GM21619 (cell line): ENCODE results near the gene OR14A2.
"Not testable (repeated sequence)": the region's sequence is repeated elsewhere in the genome, so short reads cannot be mapped to it uniquely, and the experiment has no call there.

Source experiments
- ATAC-seq: cut with Tn5 transposase; IDR thresholded peaks from one replicate; pipeline ENCODE4 v1.9.1; 2021; ENCODE audit not compliant: unreplicated experiment

The OR14A2 gene

DNA sequence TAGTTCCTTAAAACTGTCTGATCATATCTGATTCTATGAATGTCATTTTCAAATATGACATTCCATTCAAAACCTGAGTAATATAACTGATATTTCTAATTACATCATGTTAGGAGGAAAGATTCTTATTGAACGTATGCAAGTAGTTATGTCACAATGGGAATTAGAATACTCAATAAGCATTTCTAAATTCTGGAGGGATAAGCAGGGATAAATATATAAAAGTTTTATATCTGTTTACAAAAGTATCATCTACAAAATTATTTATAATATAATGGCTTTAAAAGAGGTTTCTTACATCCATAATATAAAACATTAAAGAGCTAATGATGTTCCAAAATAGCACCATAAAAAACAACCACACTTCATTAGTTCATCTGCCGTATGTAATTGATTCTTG is at the start of gene OR14A2:
Gene OR14A2 (minus strand): TSS at position 101 of the 400 bp plus-strand sequence.
- ATAC-seq, result no peak

DNA sequence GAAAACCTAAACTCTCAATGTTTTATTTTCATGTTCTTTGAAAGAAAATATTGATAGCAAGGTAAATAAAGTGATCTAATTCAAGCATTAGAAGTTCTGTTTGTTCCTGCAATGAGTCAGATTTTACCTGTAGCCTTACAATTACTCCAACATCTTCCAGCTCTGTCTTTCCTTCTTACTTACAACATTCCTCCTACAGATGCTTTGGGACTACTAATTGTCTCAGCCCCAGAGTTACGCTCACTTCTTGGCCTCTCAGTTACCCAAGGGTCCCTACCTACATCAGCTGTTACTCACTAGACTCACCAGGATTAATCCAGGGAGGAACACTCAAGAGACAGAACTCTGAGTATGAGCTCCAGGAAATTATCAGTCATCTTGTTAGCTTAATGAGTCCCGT is 49.6 kb upstream of the OR14A2 start:
- ATAC-seq, result no peak

DNA sequence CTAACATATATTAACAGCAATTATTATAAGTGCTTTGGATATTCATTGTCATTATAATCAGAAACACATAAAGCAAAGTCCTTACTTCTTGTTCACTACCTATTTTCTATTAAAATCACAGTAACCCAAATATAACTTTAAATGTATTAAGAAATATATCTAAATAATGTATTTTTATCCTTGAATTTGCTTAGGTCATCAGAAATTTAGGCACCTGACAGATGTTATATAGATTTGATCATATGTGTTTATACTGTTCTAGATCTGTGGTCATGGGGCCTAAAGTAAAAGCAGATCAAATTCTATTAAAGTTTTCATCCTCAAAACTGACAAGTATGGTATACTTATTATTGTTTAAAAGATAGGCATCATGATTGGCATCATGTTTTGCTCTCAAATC is 21.7 kb upstream of the OR14A2 start:
- no peak for ATAC-seq

DNA sequence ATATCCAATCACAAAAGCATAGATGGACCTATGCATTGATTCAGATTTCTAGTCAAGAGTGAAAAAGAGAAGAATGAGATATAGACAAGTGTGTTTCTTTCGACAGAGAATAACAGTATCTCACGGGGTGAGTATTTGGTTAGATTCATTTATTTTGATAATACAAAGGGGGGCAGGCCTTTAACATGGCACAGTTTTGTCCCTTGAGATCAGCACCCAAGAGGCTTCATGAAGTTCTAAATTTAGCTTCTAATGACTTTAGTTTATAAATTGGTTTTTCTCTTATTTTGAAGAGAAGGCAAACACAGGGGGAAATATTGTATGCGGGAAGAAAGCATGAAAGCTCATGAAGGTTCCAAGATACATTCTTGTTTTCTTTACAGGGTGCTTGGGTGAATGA is 12.5 kb upstream of the OR14A2 start, which contains the start of gene OR1C1:
Gene OR1C1 (minus strand): TSS at position 101 of the 400 bp plus-strand sequence. CDS start 2,150 bp downstream, outside the sequence.
- ATAC-seq, result no peak

DNA sequence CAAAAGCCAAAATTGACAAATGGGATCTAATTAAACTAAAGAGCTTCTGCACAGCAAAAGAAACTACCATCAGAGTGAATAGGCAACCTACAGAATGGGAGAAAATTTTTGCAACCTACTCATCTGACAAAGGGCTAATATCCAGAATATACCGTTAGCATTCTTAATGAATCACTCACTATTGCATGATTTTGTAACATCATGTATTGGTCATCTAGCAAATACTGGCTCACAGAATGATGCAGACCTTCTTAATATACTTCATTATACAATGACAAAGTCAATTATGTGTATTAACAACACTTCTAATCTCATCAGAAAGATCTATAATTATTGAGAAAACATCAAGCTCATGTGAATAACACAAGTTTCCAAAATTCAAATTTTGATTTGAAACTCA is 6.4 kb upstream of the OR14A2 start:
- ATAC-seq, result not testable (repeated sequence)

DNA sequence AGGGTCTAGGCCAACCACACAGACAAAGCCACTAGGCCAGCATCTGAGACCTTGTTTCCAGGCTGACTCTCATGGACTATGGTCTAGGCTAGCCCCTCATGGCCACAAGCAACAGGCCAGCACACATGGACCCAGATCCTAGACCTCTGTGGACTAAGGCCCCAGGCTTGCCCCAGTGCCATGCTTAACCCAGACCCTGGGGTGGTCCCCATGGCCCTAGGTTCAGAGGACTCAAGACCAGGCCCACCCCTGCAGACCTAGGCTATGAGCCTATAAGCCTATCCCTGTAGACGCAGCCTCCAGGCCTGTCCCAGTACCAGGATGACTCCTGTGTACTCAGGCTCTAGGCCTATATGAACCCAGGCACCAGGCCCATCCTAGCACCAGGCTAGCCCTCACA is 1.9 kb upstream of the OR14A2 start:
- ATAC-seq, result no peak

DNA sequence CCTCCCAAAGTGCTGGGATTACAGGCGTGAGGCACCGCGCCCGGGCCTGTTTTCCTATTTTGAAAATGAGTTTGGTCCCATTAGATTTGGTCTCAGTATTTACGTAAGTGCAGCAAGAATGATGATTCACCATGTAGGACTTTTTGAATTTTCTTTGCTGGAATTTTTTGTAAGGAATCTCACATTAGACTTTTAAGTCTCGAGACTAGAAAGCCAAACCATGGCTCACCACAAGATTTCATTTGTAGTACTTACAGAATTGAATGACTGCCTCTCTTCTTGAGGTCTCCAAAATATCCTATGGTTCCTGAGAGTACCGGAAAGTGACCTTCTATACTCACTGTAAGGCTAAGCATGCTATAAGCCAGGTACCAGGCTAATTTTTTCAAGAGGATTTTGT is 325 bp downstream of the OR14A2 start:
- ATAC-seq, result no peak

DNA sequence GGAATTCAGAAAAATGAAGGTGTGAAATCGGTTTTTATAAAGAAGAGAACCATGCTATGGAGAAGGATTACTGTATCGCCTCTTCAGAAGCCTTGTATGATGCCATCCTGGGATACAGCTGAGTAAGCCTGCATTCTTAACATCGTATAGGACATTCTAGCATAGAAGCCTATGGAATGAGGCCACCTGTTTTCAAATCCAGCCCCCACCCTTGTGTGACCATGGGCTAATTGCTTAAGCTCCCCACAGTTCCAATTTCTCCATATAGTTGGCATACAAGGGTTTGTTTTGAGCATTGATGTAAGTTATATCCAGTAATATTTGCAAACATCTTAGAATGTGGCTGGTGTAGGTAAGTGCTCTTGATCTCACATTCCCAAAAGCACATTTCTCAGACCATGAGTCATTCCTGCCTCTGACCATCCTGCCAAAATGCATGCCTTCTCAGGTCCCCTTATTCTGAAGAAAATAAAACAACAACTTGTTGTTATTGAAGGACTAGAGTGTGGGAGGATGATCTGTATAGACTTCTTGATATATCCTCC is 1.5 kb downstream of the OR14A2 start:
- ATAC-seq, result no peak

DNA sequence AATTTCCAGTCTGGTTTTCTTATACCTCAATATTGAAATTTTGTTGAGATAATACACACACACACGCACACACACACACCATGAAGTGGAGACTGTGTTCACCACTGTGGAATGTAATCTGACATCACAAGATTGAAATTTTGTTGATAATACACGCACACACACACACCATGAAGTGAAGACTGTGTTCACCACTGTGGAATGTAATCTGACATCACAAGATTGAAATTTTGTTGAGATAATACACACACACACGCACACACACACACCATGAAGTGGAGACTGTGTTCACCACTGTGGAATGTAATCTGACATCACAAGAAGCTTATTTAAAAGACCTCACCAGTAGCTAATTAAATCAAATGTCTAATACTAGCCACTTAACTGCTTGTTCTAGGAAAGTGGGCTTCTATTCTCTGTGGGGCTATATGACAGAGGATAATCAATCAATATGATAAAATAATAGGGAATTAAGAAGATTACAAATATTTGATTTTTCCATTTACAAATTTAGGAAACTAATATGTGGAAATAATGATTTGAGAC is 5.7 kb downstream of the OR14A2 start:
- not testable (repeated sequence) for ATAC-seq

DNA sequence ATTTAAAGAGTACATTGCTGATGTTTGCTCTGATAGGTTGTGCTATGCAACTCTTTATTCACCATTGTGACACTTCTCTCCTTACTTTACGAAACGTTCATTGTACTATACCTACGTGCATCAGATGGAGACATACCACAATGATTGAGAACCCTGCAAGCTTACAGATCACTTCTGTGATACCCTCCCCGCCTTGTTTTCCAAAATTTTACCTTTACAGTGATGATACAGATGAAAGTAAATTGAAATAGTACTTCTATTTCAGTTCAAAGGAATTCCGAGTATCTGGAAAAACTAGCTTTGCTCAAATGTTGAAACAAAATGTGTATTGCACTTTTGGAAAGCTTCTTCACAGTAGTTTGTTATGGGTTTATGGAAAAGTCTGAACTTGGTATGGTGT is 6.2 kb downstream of the OR14A2 start:
- ATAC-seq, result no peak

DNA sequence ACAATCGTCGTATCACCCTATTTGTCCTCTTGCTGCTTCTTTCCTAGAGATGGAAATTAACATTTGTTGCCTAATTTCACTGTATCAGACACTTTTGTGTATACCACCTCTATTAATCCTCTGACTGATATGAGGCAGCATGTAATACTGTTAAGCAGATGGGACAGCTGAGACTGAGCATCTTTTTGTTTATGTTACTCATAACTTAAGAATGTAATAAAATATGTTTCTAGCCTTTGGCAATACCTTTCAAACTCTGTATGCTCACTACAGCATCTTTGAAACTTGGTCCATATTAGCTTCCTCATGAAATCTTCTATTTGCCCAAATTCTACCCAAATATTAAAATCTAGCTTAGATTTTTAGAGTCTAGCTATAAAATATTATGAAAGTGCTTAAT is 7.2 kb downstream of the OR14A2 start:
- ATAC-seq, result no peak

DNA sequence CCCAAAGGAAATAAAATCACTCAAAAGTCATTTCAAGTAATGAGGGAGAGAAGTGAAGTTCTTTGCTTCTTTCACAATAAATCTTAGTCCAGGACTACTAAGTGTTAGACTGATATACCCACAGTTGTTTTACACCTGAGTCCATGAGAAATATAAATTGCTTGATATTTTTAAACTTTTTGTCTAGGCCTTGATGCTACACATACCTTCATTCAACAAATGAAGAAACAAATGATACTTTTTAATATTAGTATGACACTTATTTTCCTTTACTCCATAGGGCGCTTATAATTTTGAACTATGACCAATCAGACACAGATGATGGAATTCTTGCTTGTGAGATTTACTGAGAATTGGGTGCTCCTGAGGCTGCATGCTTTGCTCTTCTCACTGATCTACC is 9.6 kb downstream of the OR14A2 start, which contains the start of gene OR14K1:
Gene OR14K1 (plus strand): TSS at position 301 of the 400 bp plus-strand sequence. CDS start 0 bp downstream, at position 301.
- ATAC-seq, result no peak

DNA sequence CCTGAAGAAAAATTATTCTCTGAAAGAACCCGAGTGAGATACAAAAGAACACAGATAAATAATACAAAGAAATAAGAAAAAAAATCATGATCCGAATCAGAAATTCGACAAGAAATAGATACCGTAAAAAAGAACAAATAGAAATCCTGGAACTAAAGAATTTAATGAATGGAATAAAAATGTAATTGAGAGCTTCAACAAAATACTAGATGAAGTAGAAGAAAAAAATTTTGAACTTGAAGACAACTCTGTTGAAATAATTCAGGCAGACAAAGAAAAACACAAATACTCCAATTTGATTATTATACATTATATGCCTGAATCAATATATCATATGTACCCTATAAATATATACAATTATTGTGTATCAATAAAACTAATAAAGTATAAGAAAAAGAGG is 26.7 kb downstream of the OR14A2 start:
- no peak for ATAC-seq

DNA sequence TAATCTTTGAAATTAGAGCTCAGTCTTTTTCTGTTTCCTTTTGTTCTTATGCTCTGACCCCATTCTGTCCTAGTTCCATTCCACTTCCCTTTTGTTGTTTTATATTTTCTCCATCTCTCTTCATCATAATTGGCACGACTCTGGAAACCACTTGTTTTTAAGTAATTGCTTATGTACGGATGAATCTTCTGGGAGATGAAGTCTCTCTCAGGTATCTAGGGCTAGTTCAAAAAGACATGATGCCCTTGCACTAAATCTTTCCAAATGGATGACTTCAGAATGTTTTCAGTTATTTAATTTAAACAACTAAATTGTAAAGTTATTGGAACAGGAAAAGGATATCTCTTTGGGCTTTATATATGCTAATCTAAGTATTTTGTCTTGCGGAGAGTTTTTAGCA is 31.4 kb downstream of the OR14A2 start, which contains the start of gene OR6F1:
Gene OR6F1 (minus strand): TSS at position 101 of the 400 bp plus-strand sequence. CDS start 3,891 bp downstream, outside the sequence.
- ATAC-seq, result no peak

DNA sequence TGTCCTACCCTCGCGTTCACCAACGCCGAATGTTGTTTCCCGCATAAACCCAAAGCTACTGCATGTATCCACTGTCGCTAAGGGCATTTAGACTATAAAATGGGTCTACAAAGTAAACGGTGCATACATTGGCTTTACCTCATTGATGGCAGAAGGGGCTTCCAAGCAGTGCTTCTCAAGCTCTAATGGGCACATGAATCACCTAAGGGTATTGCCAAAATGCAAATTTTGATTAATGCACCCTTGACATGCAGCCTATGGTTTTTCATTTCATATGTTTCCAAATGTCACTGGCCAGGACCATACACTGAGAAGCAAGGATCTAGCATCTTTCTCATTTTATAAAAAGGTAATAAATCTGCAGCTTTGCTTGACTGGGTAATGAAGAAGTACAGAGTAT is 34.2 kb downstream of the OR14A2 start:
- no peak for ATAC-seq

DNA sequence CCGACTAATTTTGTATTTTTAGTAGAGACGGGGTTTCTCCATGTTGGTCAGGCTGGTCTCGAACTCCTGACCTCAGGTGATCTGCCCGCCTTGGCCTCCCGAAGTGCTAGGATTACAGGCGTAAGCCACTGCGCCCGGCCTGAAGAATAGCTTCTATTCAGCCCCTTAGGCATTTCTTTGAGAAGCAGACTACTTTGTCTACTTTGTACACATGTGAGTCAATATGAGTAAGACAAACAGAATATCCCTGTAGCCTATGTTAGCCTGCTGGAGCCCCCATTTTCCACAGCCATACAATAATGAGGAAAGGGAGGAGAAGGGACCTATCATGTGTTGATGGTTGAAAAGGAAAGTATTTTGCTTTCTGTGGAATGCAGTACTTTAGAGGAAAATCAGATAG is 37.3 kb downstream of the OR14A2 start:
- not testable (repeated sequence) for ATAC-seq

DNA sequence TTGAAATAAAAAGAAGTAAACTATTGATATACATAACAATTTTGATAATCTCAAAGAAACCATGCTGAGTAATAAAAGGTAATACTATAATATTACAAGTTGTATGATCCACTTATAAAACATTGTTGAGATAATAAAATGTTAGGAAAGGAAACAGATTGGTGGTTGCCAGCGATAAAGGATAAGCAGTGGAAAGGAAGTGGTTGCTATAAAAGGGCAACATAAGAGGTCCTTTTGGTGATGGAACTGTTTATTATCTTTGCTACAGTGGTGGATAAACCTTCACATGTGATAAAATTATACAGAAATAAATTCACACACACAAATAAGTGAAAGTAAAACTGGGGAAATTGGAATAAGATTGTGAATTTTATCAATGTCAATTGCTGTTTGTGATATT is 46.6 kb downstream of the OR14A2 start:
- no peak for ATAC-seq

DNA sequence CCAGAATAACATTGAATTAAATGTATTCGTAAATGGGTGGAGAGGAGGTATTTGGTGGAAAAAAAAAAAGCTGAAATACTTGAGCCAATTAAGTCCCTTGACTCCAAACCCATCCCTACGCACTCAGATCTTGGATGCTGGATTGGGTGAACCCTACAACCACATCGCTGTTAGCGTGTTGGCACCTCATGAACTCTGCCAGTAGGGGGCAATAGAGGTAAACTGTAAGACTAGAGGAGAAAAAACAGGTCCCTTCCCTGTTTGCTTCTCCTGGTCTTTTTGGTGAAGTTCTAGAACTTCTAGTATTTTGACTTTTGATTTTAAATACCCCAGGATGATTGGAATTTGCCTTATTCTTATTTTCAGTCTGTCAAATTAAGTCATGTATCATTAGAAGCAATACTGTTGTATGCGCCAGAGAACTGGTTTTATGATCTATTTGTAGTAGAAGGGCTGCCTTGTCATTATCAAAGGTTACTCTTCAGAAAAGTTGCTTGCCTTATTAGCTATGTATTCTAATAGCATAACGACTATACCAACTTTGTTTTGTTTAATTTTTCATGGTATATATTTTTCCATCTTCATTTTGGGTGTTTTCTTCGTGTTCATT is 66.5 kb downstream of the OR14A2 start:
- ATAC-seq, result peak; percentile 85

DNA sequence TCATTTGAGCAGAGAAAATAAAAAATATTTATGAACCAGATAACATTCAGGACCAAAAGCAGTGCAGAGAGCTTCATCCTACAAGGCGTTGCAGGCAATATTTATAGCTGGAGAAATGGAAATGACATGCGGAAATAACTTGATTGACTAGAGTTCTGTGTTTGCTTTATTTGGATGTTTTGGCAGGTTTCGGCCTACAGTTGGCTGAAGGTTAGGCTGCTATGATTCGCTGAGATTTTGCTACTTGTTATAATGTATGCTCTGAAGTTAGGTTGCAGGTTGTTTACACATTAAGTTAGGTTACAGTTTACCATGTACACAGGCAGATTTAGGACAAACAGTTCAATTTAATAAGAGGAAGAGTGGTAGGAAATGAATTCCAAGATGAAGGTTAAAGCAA is 67.8 kb downstream of the OR14A2 start:
- ATAC-seq, result no peak

DNA sequence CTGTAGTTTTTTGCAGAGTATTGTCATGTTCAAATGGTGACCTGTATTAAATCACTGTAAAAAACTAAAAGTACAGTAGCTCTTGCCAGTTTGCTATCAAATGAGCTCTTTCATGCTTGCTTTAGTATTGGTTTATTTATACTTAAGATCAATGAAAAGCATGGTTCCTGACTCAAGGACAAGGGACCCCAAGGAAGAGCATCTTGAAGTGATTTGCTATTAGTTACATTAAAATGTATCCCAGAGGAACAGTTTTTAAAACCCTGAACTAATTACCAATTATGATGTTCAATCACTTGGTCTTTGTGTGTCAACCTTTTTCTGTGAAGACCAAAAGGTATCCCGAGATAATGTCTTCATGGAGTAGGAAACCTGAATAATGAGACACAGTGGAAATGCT is 68.3 kb downstream of the OR14A2 start, which contains the start of gene OR13G1:
Gene OR13G1 (minus strand): TSS at position 101 of the 400 bp plus-strand sequence. CDS start 6,698 bp downstream, outside the sequence.
- no peak for ATAC-seq
